CD14-positive monocyte (primary cell): Measurements from ENCODE around the gene RYR2. TPM values are rescaled to one million over a fixed set of nuclear protein-coding genes. Genes with fewer than 3 reads are reported as not detected.

Experiments used
- DNase-seq, 3 donors: peaks; one replicate each; pipeline ENCODE4 v3.0.0-alpha.2; 2011 to 2022
- H2AFZ ChIP-seq: 2 replicates; pipeline ENCODE4 v1.6.0; 2012; ENCODE audit warnings: mild to moderate bottlenecking, low read depth, low read length, inconsistent platforms; ENCODE audit not compliant: insufficient read depth, poor library complexity, severe bottlenecking
- H3K27ac ChIP-seq, 2 donors: 1 replicate in 1 of 2; 2 replicates in 1 of 2; pipeline ENCODE4 v1.5.1; 2012 to 2013; ENCODE audit warnings: low read length in 2 of 2, control low read depth in 1 of 2, inconsistent platforms in 1 of 2, low read depth in 1 of 2, mild to moderate bottlenecking in 1 of 2
- H3K27me3 ChIP-seq, 2 donors: one replicate each; pipeline versions ENCODE4 v1.6.0 to v1.6.1; 2011 to 2013; ENCODE audit warnings: low read length in 2 of 2; ENCODE audit not compliant: control insufficient read depth in 2 of 2, insufficient read depth in 2 of 2
- H3K36me3 ChIP-seq, 2 donors: replicated peaks in 1 of 2; 1 replicate in 1 of 2; 2 replicates in 1 of 2; pipeline versions ENCODE4 v1.5.1 to v1.6.1; 2012 to 2013; ENCODE audit warnings: low read length in 2 of 2, control low read depth in 1 of 2, inconsistent platforms in 1 of 2, mild to moderate bottlenecking in 1 of 2; ENCODE audit not compliant: insufficient read depth in 2 of 2, control insufficient read depth in 1 of 2
- H3K4me1 ChIP-seq, 2 donors: 1 replicate in 1 of 2; 2 replicates in 1 of 2; pipeline versions ENCODE4 v1.5.1 to v1.6.1; 2012 to 2013; ENCODE audit warnings: low read length in 2 of 2, control low read depth in 1 of 2, inconsistent platforms in 1 of 2, mild to moderate bottlenecking in 1 of 2, moderate library complexity in 1 of 2; ENCODE audit not compliant: insufficient read depth in 2 of 2, control insufficient read depth in 1 of 2
- H3K4me2 ChIP-seq: replicated peaks from 2 replicates; pipeline ENCODE3; 2012; ENCODE audit warnings: low read length, moderate library complexity, mild to moderate bottlenecking; ENCODE audit not compliant: poor library complexity, severe bottlenecking; ENCODE audit errors: extremely low read depth
- H3K4me3 ChIP-seq, 3 experiments: fragments of 200-600 bp in 1 of 3; sonication (generic) in 1 of 3; replicated peaks in 1 of 3; 1 replicate in 2 of 3; 2 replicates in 1 of 3; pipeline ENCODE4 v1.5.1; 2011 to 2013; ENCODE audit warnings: low read length in 3 of 3, mild to moderate bottlenecking in 3 of 3, control low read depth in 2 of 3, low read depth in 2 of 3, inconsistent platforms in 1 of 3, moderate library complexity in 1 of 3
- H3K79me2 ChIP-seq: 2 replicates; pipeline ENCODE4 v1.6.0; 2012; ENCODE audit warnings: mild to moderate bottlenecking, control low read depth, inconsistent platforms, low read length, moderate library complexity; ENCODE audit not compliant: insufficient read depth
- H3K9ac ChIP-seq: 2 replicates; pipeline ENCODE4 v1.6.0; 2017; ENCODE audit warnings: low read length, mild to moderate bottlenecking; ENCODE audit not compliant: insufficient read depth, poor library complexity, severe bottlenecking
- H3K9me3 ChIP-seq, 2 donors: replicated peaks in 1 of 2; 1 replicate in 1 of 2; 2 replicates in 1 of 2; pipeline versions ENCODE4 v1.5.1 to v1.6.1; 2012 to 2013; ENCODE audit warnings: low read length in 2 of 2, control low read depth in 1 of 2; ENCODE audit not compliant: control insufficient read depth in 1 of 2, insufficient read depth in 1 of 2
- H4K20me1 ChIP-seq: 2 replicates; pipeline ENCODE4 v1.6.0; 2012; ENCODE audit warnings: mild to moderate bottlenecking, low read length, control low read depth, moderate library complexity; ENCODE audit not compliant: insufficient read depth
- H3K27ac Mint-ChIP-seq, 7 donors: one replicate each; pipeline ENCODE4 v1.8.0; 2020; ENCODE audit warnings: mild to moderate bottlenecking in 7 of 7, mixed read lengths in 7 of 7, moderate library complexity in 6 of 7, inconsistent platforms in 2 of 7
- H3K27me3 Mint-ChIP-seq, 3 donors: one replicate each; pipeline ENCODE4 v1.8.0; 2021 to 2022; ENCODE audit warnings: low read depth in 3 of 3, mild to moderate bottlenecking in 3 of 3, mixed read lengths in 3 of 3, moderate library complexity in 3 of 3, inconsistent platforms in 1 of 3
- H3K36me3 Mint-ChIP-seq, 2 donors: one replicate each; pipeline ENCODE4 v1.8.0; 2020; ENCODE audit warnings: mixed read lengths in 2 of 2, inconsistent platforms in 1 of 2, mild to moderate bottlenecking in 1 of 2
- H3K4me1 Mint-ChIP-seq: one replicate; pipeline ENCODE4 v1.8.0; 2020; ENCODE audit warnings: mild to moderate bottlenecking, mixed read lengths
- H3K4me3 Mint-ChIP-seq, 2 donors: one replicate each; pipeline ENCODE4 v1.8.0; 2020; ENCODE audit warnings: mild to moderate bottlenecking in 2 of 2, mixed read lengths in 2 of 2, moderate library complexity in 1 of 2
- H3K9me3 Mint-ChIP-seq, 7 donors: one replicate each; pipeline ENCODE4 v1.8.0; 2020 to 2022; ENCODE audit warnings: mixed read lengths in 7 of 7, mild to moderate bottlenecking in 6 of 7, moderate library complexity in 6 of 7, inconsistent platforms in 2 of 7
- WGBS: methylation state at CpG from one replicate; pipeline ENCODE4 v1.1.5; 2013; ENCODE audit warnings: missing lambda C conversion rate; ENCODE audit not compliant: insufficient coverage; 5-methylcytosine and 5-hydroxymethylcytosine counted together
- intact Hi-C, 2 donors: fragments of 100-400 bp; cut with micrococcal nuclease; formaldehyde crosslinking; loops; one replicate each; pipeline versions ENCODE4 v1.15.0 to v1.15.1; 2023
- polyA plus RNA-seq, 3 donors: library from polyadenylated mRNA; depleted of rRNA in 1 of 3; unstranded in 2 of 3; stranded (reverse) in 1 of 3; fragments of 300-500 nt in 2 of 3; fragments of >200 nt in 1 of 3; fragmentation: Illumina TruSeq in 2 of 3; gene quantifications; 1 replicate in 2 of 3; 2 replicates in 1 of 3; pipeline ENCODE4 v1.2.3, GENCODE V29; 2012 to 2021
- TF ChIP-seq, protein P1 (sequence below): fragments of 200-600 bp; IDR thresholded peaks from one replicate; pipeline ENCODE4 v1.8.0; 2022; ENCODE audit warnings: antibody characterized with exemption, mild to moderate bottlenecking

RYR2 gene
- polyA plus RNA-seq, 3 donors = not detected

DNA sequence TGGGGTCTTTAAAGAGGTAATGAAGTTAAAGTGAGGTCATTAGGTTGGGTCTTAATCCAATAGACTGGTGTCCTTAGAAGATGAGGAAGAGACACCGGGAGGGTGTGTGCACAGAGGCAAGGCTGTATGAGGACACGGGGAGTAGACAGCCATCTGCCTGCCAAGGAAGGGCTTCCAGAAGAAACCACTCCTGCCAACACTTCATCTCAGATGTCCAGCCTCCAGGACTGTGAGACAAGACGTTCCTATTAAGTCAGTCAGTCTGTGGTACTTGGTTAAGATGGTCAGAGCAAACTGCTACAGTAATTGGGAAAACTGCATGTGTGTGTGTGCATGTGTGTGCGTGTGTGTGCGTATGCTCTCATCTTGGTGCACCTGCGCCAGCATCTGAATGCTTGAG, 77.1 kb downstream of the RYR2 start:
- H3K9me3 ChIP-seq = no peaks in the 10 kb centered on the region
- 94% methylated on average over 3 of the region's 6 CpGs for WGBS
- H3K4me3 ChIP-seq = no peak overlapping the region
- no peak overlapping the region for H3K27ac Mint-ChIP-seq
- intact Hi-C loops = no loop called here
- no peak overlapping the region for H3K9ac ChIP-seq
- H4K20me1 ChIP-seq = no peaks in the 10 kb centered on the region
- no peak for DNase-seq
- H3K36me3 Mint-ChIP-seq = no peaks in the 10 kb centered on the region
- TF ChIP-seq, protein P1, sequence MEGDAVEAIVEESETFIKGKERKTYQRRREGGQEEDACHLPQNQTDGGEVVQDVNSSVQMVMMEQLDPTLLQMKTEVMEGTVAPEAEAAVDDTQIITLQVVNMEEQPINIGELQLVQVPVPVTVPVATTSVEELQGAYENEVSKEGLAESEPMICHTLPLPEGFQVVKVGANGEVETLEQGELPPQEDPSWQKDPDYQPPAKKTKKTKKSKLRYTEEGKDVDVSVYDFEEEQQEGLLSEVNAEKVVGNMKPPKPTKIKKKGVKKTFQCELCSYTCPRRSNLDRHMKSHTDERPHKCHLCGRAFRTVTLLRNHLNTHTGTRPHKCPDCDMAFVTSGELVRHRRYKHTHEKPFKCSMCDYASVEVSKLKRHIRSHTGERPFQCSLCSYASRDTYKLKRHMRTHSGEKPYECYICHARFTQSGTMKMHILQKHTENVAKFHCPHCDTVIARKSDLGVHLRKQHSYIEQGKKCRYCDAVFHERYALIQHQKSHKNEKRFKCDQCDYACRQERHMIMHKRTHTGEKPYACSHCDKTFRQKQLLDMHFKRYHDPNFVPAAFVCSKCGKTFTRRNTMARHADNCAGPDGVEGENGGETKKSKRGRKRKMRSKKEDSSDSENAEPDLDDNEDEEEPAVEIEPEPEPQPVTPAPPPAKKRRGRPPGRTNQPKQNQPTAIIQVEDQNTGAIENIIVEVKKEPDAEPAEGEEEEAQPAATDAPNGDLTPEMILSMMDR = no peak
- H2AFZ ChIP-seq = no peak overlapping the region
- no peak overlapping the region for H3K4me2 ChIP-seq
- no peaks in the 10 kb centered on the region for H3K36me3 ChIP-seq
- peaks cover 0 to 2% (median 1%) of the 10 kb centered on the region in 3 donors for H3K27me3 Mint-ChIP-seq
- H3K9me3 Mint-ChIP-seq = peaks cover 0 to 3% (median 2%) of the 10 kb centered on the region in 7 donors
- no peak overlapping the region for H3K27ac ChIP-seq
- no peaks in the 10 kb centered on the region for H3K4me1 ChIP-seq
- H3K79me2 ChIP-seq = no peaks in the 10 kb centered on the region
- H3K27me3 ChIP-seq = no peaks in the 10 kb centered on the region
- H3K4me3 Mint-ChIP-seq = no peak overlapping the region
- H3K4me1 Mint-ChIP-seq = no peaks in the 10 kb centered on the region

DNA sequence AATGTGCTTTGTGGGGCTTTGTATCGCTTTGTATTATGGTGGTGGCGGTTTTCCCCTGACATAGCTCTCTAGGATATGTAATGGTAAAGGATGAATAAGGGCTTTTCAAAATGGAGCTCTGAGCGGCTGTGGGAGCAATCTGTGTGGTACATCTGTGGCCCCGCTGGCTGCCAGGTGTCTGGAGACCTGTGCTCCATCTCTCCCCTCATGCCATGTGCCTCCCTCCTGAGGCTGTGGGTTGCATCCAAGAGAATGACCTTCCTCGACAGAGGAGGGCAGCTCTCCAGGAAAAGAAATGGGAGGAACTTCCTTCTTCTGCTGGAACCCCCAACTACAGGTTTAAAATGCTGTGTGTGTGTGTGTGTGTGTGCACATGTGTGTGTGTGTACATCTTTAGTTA, 78.7 kb downstream of the RYR2 start:
- no peak for DNase-seq
- intact Hi-C loops = no loop called here
- Mint-ChIP-seq H3K27ac (no peak overlapping the region), H3K9me3 (peaks cover 0 to 8% (median 0%) of the 10 kb centered on the region in 7 donors), H3K4me1 (no peaks in the 10 kb centered on the region), H3K36me3 (no peaks in the 10 kb centered on the region), H3K27me3 (peaks cover 0 to 2% (median 1%) of the 10 kb centered on the region in 3 donors), H3K4me3 (no peak overlapping the region)
- no peak overlapping the region for H2AFZ ChIP-seq
- no peak overlapping the region for H3K9ac ChIP-seq
- H3K4me2 ChIP-seq = no peak overlapping the region
- H3K9me3 ChIP-seq = no peaks in the 10 kb centered on the region
- H3K27me3 ChIP-seq = no peaks in the 10 kb centered on the region
- 0% methylated on average over 1 of the region's 5 CpGs for WGBS
- H3K79me2 ChIP-seq = no peaks in the 10 kb centered on the region
- no peak overlapping the region for H3K4me3 ChIP-seq
- no peaks in the 10 kb centered on the region for H4K20me1 ChIP-seq
- H3K27ac ChIP-seq = no peak overlapping the region
- H3K4me1 ChIP-seq = no peaks in the 10 kb centered on the region
- no peaks in the 10 kb centered on the region for H3K36me3 ChIP-seq
- TF ChIP-seq, protein P1 = no peak
